Breast epithelium (tissue), 4 donors: ENCODE measurements around the gene KDM5B. TPM values are rescaled to one million over a fixed set of nuclear protein-coding genes. Genes with fewer than 3 reads are reported as not detected.
"Not testable (repeated sequence)": the region's sequence is repeated elsewhere in the genome, so short reads cannot be mapped to it uniquely, and the experiment has no call there.

Source experiments
- DNase-seq, 2 donors: peaks; one replicate each; pipeline ENCODE4 v3.0.0-alpha.2; 2019; ENCODE audit warnings: low spot score in 2 of 2
- H3K27ac ChIP-seq, 2 donors: fragments of 200-600 bp; sonication (generic) in 1 of 2; one replicate each; pipeline ENCODE4 v1.5.1; 2016 to 2019; ENCODE audit warnings: mild to moderate bottlenecking in 1 of 2
- H3K27me3 ChIP-seq, 2 donors: fragments of 200-600 bp; sonication (generic) in 1 of 2; one replicate each; pipeline versions ENCODE4 v1.5.1 to v1.6.0; 2017 to 2019; ENCODE audit warnings: control low read depth in 1 of 2, mild to moderate bottlenecking in 1 of 2
- H3K36me3 ChIP-seq: fragments of 200-600 bp; one replicate; pipeline ENCODE4 v1.5.1; 2019
- H3K4me1 ChIP-seq, 2 donors: fragments of 200-600 bp; sonication (generic); one replicate each; pipeline ENCODE4 v1.5.1; 2016 to 2019; ENCODE audit warnings: control low read depth in 1 of 2
- H3K4me3 ChIP-seq, 3 donors: fragments of 200-600 bp; sonication (generic); 1 replicate in 2 of 3; 2 replicates in 1 of 3; pipeline ENCODE4 v1.5.1; 2016 to 2019; ENCODE audit warnings: mild to moderate bottlenecking in 3 of 3, moderate library complexity in 2 of 3
- H3K9me3 ChIP-seq, 2 donors: fragments of 200-600 bp; sonication (generic) in 1 of 2; one replicate each; pipeline ENCODE4 v1.5.1; 2016 to 2019; ENCODE audit warnings: control low read depth in 1 of 2
- POLR2A ChIP-seq: fragments of 450-650 bp; IDR thresholded peaks from one replicate; pipeline ENCODE4 v1.6.1; 2016; ENCODE audit warnings: antibody characterized with exemption, mild to moderate bottlenecking, moderate library complexity
- POLR2AphosphoS5 ChIP-seq, 3 donors: sonication (generic); formaldehyde crosslinking; IDR thresholded peaks; one replicate each; pipeline ENCODE4 v1.6.1; 2017; ENCODE audit warnings: antibody characterized with exemption in 3 of 3
- intact Hi-C: fragments of 100-400 bp; cut with DNase I; formaldehyde crosslinking; loops from one replicate; pipeline ENCODE4 v1.15.1; 2023; ENCODE audit warnings: low total_unique reads
- total RNA-seq, 3 donors: library from RNA; depleted of rRNA; stranded (reverse); fragments of >200 nt; gene quantifications; one replicate each; pipeline ENCODE4 v1.1.0, GENCODE V29; 2016
- TF ChIP-seq, protein P1 (sequence below), 3 donors: fragments of 450-650 bp; IDR thresholded peaks; one replicate each; pipeline ENCODE4 v1.5.1; 2016 to 2017; ENCODE audit warnings: antibody characterized with exemption in 3 of 3, mild to moderate bottlenecking in 3 of 3, moderate library complexity in 3 of 3

KDM5B gene
- total RNA-seq, 3 donors from 2014 or later, result 37.6 to 122 (median 87.5) TPM

DNA sequence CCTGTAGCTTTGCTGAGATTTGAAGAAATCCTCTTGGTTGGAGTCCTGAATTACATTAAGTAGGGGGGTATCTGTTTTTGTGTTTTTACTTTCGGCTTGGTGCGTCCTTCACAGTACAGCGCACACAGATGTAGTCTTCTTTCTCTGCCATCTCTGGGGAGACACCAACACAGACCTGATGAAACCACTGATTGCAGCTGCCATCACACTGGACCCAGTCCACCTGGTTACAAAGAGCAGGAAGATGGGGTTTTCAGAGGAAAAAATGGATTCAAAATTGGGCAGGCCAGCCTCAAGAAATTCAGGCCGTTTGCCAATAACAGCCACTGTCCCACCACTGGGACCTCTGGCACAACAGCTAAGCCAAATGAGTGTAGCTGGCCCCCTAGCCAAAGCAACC is 79.3 kb downstream of the KDM5B start:
- H3K9me3 ChIP-seq, result no peaks in the 10 kb centered on the region
- H3K27me3 ChIP-seq, result no peaks in the 10 kb centered on the region
- no peak overlapping the region for H3K4me3 ChIP-seq
- no peaks in the 10 kb centered on the region for H3K4me1 ChIP-seq
- peaks cover 19% of the 10 kb centered on the region for H3K36me3 ChIP-seq
- no peak for TF ChIP-seq POLR2AphosphoS5 (IDR thresholded peaks at IDR 0.05)
- TF ChIP-seq POLR2A, result no peak
- TF ChIP-seq, protein P1, sequence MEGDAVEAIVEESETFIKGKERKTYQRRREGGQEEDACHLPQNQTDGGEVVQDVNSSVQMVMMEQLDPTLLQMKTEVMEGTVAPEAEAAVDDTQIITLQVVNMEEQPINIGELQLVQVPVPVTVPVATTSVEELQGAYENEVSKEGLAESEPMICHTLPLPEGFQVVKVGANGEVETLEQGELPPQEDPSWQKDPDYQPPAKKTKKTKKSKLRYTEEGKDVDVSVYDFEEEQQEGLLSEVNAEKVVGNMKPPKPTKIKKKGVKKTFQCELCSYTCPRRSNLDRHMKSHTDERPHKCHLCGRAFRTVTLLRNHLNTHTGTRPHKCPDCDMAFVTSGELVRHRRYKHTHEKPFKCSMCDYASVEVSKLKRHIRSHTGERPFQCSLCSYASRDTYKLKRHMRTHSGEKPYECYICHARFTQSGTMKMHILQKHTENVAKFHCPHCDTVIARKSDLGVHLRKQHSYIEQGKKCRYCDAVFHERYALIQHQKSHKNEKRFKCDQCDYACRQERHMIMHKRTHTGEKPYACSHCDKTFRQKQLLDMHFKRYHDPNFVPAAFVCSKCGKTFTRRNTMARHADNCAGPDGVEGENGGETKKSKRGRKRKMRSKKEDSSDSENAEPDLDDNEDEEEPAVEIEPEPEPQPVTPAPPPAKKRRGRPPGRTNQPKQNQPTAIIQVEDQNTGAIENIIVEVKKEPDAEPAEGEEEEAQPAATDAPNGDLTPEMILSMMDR (IDR thresholded peaks at IDR 0.05), result no peak
- intact Hi-C loops, result no loop called here
- no peak for DNase-seq
- H3K27ac ChIP-seq, result no peak overlapping the region

DNA sequence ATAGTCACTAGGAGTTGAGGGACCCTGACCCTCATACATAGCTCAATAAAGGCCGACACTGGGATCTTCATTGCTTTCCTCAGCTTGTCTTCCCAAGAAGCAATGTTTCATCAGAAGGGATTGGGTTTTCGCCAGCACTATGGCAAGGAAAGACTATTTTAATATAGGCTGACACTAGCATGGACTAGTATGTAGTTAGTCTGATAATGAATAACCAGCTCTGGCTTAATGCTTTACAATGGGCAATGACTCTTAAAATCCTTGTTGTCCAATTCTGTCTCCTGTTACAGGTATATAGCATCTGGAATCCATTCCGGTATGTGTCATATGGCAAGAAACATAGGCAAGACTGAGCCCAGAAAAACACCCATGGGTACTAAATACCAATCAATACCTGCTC is 82.7 kb downstream of the KDM5B start:
- no peak for TF ChIP-seq POLR2AphosphoS5 (IDR thresholded peaks at IDR 0.05)
- no peak for TF ChIP-seq POLR2A
- TF ChIP-seq, protein P1 (IDR thresholded peaks at IDR 0.05), result no peak
- H3K36me3 ChIP-seq, result peaks cover 14% of the 10 kb centered on the region
- intact Hi-C loops, result no loop called here

GRCh38 chr1:202723708-202724107 is 84.5 kb downstream of the KDM5B start:
- Histone ChIP-seq H3K27ac (no peak overlapping the region), H3K4me1 (no peaks in the 10 kb centered on the region), H3K36me3 (no peaks in the 10 kb centered on the region), H3K9me3 (no peaks in the 10 kb centered on the region), H3K4me3 (no peak overlapping the region), H3K27me3 (no peaks in the 10 kb centered on the region)
- intact Hi-C loops, result no loop called here
- no peak for DNase-seq
- TF ChIP-seq, protein P1 (IDR thresholded peaks at IDR 0.05), result no peak
- TF ChIP-seq POLR2A (no peak), POLR2AphosphoS5 (IDR thresholded peaks at IDR 0.05) (no peak)

More for the DNA sequence above, 82.7 kb downstream of the KDM5B start:
- no peaks in the 10 kb centered on the region for H3K9me3 ChIP-seq
- no peak overlapping the region for H3K27ac ChIP-seq
- no peak overlapping the region for H3K4me3 ChIP-seq
- no peak for DNase-seq
- H3K4me1 ChIP-seq, result no peaks in the 10 kb centered on the region
- no peaks in the 10 kb centered on the region for H3K27me3 ChIP-seq

- H3K9me3 ChIP-seq, intact Hi-C loops, H3K27me3 ChIP-seq, H3K4me1 ChIP-seq, DNase-seq, H3K27ac ChIP-seq, H3K36me3 ChIP-seq, H3K4me3 ChIP-seq: not testable (repeated sequence)
These were observed 85.2 kb downstream of the KDM5B start for GRCh38 chr1:202723046-202723445.

GRCh38 chr1:202716654-202717053 is 91.6 kb downstream of the KDM5B start:
- no peak overlapping the region for H3K4me3 ChIP-seq
- intact Hi-C loops, result no loop called here
- H3K4me1 ChIP-seq, result no peaks in the 10 kb centered on the region
- H3K9me3 ChIP-seq, result no peaks in the 10 kb centered on the region
- no peak overlapping the region for H3K27ac ChIP-seq
- DNase-seq, result no peak
- H3K27me3 ChIP-seq, result no peaks in the 10 kb centered on the region
- TF ChIP-seq, protein P1 (IDR thresholded peaks at IDR 0.05), result no peak
- no peak for TF ChIP-seq POLR2A
- no peak for TF ChIP-seq POLR2AphosphoS5 (IDR thresholded peaks at IDR 0.05)
- no peaks in the 10 kb centered on the region for H3K36me3 ChIP-seq

DNA sequence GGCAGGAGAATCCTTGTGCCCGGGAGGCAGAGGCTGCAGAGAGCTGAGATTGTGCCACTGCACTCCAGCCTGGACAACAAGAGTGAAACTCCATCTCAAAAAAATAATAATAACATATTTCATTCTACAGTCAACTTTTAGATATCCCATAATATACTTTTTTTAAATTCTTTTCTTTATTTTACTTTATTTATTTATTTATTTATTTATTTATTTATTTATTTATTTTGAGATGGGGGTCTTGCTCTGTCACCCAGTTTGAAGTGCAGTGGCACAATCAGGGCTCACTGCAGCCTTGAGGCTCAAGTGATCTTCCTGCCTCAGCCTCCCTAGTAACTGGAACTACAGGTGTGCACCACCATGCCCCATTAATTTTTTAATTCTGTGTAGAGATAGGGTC is 94.0 kb downstream of the KDM5B start:
- intact Hi-C loops, H3K4me3 ChIP-seq, DNase-seq, H3K36me3 ChIP-seq, H3K9me3 ChIP-seq, H3K27ac ChIP-seq, H3K4me1 ChIP-seq: not testable (repeated sequence)
- peaks cover 9 to 17% of the 10 kb centered on the region in 2 donors for H3K27me3 ChIP-seq
